Measurements from ENCODE around the gene ALAS1. TPM values are rescaled to one million over a fixed set of nuclear protein-coding genes. Genes with fewer than 3 reads are reported as not detected.

The ALAS1 gene
- total and polyA plus RNA-seq, 2 of the 13 experiments (the other 11 are each of a cell fraction or from before 2014, with no cell fraction given) = 36.0 to 43.2 TPM

GRCh38 chr3:52176951-52177700, 20.8 kb upstream of the ALAS1 start (continued):
- TF ChIP-seq ZC3H4 (CRISPR knock-in tag; IDR thresholded peaks at IDR 0.05; ENCODE audit: borderline replicate concordance) = no peak
- TF ChIP-seq ZNF138 (CRISPR knock-in tag; IDR thresholded peaks at IDR 0.05; ENCODE audit: low read depth) = no peak
- peak; percentile 89 for TF ChIP-seq FOXK1 (CRISPR knock-in tag; IDR thresholded peaks at IDR 0.05; ENCODE audit: borderline replicate concordance, low read depth)
- peak; percentile 96 for TF ChIP-seq HIC2 (CRISPR knock-in tag; IDR thresholded peaks at IDR 0.05; ENCODE audit: low read depth)
- no peak for TF ChIP-seq TMF1 (CRISPR knock-in tag; IDR thresholded peaks at IDR 0.05; ENCODE audit: low read depth)
- no peak for TF ChIP-seq ZFP36 (IDR thresholded peaks at IDR 0.05; ENCODE audit: borderline replicate concordance, low read depth, low read length, partially characterized antibody)
- TF ChIP-seq ZNF383 (CRISPR knock-in tag; IDR thresholded peaks at IDR 0.05; ENCODE audit: borderline replicate concordance) = peak; percentile 71; the same call in 1 of the 2 replicates
- TF ChIP-seq PRPF4 (IDR thresholded peaks at IDR 0.05; ENCODE audit: low read depth, low read length, poor library complexity, severe bottlenecking) = no peak
- peak; percentile 34; the same call in 1 of the 2 replicates for TF ChIP-seq PBX2 (CRISPR knock-in tag; IDR thresholded peaks at IDR 0.05)
- TF ChIP-seq HNF1A (IDR thresholded peaks at IDR 0.05; ENCODE audit: low read depth) = no peak
- TF ChIP-seq HNF1A (CRISPR knock-in tag; IDR thresholded peaks at IDR 0.05; ENCODE audit: borderline replicate concordance) = peak; percentile 60; the same call in 1 of the 2 replicates
- TF ChIP-seq ZNF30 (CRISPR knock-in tag; IDR thresholded peaks at IDR 0.05) = no peak
- TF ChIP-seq PAXIP1 (CRISPR knock-in tag; conservative IDR thresholded peaks at IDR 0.05) = peak; percentile 94
- TF ChIP-seq ZBTB25 (CRISPR knock-in tag; IDR thresholded peaks at IDR 0.05) = peak; percentile 11; the same call in 1 of the 2 replicates
- TF ChIP-seq SIX4 (CRISPR knock-in tag; IDR thresholded peaks at IDR 0.05) = 0 out of 2 replicates have a peak, but pooled peaks have one; percentile 9
- TF ChIP-seq SIX1 (CRISPR knock-in tag; IDR thresholded peaks at IDR 0.05; ENCODE audit: borderline replicate concordance) = no peak

Data from HepG2 (cell line).